CD4-positive, alpha-beta T cell treated with Interleukin-10 for 1 hour (primary cell): ENCODE data around the gene NUDT1.
"Not testable (repeated sequence)": the region's sequence is repeated elsewhere in the genome, so short reads cannot be mapped to it uniquely, and the experiment has no call there.

Experiments
- DNase-seq: peaks from one replicate; pipeline ENCODE4 v3.0.0-alpha.2; 2020

Gene NUDT1

GRCh38 chr7:2251381-2251780, 9.4 kb downstream of the NUDT1 start:
- DNase-seq = no peak

DNA sequence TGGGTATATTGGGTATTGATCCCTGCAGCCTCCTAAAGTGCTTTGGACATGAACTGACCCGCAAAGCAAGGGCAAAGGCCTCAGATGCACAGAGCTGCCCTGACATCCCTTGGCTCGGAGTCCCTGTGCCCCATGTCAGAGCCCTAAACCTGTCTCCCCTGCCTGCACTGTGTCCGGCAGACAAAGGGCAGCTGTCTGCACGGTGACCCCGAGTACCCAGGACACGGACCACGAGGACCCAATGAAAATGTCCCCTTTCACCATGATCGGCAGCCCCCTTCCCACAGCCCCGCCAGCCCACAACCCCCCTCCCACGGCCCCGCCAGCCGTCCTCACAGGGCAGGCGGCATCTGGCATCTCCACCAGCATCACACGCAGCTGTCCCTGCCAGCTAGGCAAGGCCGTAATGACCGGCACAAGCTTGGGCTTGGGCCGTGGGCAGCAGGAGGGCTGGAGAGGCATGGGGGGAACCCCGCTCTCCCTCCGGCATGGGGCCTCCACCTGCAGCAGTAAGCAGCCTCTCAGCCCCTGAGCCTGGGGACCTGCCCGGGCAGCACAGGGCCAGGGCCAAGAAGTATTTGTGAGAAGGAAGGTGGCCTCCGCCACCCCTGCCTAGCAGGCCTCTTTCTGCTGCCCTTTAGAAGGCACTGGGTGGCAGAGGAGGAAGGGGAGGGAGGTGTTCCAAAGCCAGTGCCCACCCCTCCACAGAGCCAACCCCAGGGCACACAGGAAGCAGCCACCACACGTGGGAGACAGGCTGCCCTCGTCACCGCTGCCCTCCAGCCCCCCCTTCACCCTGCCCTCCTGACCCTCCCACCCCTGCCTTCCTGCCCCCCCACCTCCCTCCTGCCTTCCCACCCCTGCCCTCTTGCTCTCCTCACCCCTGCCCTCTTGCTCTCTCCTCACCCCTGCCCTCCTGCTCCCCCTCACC, 10.1 kb downstream of the NUDT1 start:
- no peak for DNase-seq

DNA sequence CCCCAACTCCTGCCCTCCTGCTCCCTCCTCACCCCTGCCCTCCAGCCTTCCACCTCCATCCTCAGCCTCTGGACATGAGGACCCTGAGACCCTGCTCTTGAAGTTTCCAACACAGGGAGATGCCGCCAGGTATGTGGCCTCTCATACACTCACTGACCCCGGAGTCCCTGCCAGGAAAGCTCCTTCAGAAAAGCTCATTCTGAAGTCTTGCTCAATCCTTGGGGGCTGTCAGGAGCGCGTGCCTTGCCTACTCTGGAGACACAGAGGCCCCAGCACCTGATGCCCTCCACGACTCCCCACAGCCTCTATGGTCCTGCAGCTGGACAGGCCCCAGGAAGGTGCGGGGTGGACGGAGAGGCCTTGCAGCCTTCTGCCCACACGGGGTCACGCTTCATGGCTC, 11.0 kb downstream of the NUDT1 start:
- no peak for DNase-seq

DNA sequence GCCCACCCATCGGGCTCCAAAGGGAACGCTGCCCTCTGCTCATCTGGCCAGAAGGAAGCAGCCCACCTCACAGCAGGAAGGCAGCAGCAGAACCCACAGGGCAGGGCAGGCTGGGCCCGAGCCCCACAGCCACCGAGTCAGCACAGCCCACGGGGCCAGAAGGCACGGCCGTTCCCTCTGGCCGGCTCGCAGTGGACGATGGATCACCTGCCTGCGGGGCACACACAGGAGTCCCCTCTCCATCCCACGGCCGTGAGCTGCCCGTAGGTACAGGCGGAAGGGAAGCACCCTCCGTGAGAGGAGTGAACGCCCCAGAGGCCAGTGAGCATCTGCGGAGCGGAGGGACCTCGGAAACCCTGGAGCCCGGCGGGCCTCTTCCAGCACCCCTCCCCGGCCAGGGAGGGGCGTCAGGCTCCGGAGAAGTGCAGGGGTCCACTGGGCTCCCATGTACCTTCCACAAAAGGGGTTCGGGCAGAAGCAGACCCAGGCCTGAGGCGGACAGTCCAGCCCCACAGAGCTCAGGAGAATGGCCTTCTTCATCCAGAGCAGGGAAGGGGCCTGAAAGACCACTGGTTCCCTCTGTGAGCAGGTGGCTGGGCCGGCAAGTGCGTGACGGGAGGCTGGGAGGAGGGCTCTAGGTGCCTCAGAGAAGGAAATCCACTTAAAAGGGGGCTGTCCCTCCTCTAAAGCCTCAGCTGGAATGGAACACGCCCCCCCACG, 11.7 kb downstream of the NUDT1 start:
- no peak for DNase-seq

GRCh38 chr7:2254429-2255144, 12.6 kb downstream of the NUDT1 start:
- no peak for DNase-seq

DNA sequence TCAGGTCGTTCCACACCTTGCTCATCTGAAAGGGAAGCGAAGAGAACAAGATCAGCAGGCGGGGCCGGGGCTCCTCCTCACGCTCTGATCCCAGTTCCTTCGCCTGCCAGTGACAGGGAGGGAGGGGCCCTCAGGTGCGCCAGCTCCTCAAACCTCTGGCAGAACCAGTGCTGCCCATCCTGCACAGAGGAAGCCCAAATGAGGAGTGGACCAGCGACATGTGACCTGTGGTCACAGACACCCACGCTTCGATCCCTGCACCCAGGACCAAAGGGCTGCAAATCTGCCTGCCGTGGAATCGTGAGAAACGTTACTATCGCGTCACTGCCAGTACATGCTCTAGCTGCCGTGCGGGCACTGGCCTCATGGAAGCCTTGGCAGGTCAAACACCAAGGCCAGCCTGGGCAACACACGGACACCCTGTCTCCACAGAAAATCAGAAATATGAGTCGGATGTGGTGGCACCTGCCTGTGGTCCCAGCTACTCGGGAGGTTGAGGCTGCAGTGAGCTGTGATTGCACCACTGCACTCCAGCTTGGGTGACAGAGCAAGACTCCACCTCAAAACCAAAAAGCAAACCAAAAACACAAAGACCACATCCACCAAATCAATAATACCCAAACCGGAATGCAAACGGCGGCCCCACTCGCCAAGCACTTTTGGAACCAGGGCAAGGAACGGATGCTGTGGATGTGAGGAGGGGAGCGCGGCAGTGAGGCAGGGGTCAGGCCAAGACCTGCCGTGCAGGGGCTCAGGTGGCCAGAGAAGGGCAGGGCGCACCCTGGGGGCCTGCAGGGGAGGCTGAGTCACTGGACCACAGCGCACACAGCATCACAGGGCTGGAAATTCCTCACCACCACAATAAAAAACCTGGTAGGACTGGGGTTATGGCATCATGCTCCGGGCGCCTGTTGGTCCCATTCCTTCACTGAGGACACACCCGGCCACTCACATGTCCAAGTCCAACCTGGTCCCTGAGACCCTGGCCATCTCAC, 13.4 kb downstream of the NUDT1 start:
- no peak for DNase-seq

DNA sequence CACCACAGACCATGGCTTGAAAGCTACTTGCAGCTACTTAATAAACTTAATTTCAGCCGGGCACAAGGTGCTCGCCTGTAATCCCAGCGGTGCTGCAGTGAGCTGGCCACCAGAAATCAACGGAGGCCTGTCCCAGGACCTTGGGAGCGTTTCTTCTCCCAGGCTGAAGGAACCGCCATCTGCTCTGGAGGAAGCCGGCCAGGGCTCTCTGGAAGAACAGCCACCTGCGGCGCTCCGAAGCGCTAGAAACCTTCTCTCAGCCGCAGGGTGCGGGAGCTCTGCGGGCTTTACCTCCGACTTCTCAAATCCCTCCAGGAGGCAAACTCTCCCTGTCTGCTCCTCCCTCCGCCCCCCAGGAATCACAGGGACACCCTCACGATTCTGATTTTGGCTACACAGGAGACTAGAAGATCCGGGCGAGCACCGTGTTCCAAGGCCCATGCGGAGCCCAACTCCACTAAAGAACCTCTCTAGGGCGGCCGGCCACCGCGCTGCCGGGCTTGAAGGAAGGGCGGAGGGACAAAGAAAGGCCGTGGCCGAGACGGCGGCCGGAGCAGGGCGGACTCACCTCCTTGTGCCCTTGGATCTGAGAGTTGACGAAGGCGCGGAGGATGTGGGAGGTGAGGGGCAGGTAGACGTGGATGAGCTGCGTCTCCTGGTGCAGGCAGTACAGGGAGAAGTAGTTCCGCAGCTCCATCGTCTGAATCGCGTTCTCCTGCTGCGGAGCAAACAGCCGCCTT, 14.4 kb downstream of the NUDT1 start:
- DNase-seq = no peak

DNA sequence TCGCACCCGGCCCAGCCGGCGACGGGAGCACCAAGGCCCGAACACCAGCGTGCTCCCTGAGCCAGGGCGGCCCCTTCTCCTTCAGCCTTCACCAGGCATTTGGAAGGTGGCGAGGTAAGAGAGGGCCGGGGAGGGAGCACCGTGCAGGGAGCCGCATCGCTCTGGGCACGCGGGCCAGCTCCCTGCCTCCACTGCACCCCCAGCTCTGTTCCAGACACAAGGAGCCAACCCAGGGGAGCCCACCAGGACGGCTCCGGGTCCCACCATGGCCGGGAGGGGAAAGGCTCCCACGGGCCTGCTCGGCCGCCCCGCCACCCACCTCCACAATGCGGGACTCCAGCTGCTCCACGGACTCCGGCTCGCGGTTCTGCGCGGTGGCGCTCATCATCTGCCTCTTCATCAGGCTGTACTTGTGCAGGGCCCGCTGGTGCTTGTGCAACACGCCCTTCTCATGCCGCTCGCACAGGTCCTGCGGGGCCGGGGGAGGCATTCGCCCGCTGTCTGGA, 15.1 kb downstream of the NUDT1 start:
- no peak for DNase-seq

DNA sequence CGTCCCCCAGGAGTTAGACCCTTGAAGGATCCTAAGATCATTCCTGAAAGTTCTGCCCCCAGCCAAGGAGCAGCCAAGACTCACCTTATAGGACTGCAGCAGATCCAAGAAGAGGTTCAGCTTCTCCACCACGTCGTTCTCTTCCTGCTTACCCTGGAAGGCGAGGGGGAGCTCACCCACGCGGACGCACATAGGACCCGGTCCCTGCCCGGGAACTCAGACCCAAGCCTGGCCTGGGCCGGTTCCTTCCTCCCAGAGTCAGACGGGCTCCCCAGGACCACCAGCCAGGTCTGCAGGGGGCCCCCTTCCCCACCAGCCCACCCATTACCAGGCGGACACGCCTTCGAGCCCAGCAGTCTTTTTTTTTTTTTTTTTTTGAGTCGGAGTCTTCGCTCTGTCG, 15.6 kb downstream of the NUDT1 start:
- DNase-seq = no peak

- peak; percentile 13 for DNase-seq
These were observed 16.8 kb downstream of the NUDT1 start for GRCh38 chr7:2258661-2259365.

DNA sequence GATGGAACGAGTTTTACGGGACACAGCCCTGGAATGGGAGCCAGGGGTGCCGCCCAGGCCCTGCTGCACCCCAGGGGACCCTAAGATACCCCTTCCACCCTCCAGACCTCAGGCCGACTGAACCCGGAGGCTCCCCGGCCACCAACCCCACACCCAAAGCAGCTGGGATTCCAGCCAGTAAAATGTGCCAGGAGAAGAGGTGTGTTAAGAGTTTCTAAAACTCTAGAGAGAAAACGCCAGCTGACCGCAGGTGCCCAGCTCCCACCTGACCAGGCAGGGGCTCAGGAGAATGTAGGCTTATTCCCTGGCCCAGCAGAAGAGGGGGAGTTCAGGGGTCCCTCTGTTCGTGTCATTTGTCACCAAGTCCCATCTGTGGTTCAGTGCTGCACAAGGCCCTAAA, 17.5 kb downstream of the NUDT1 start:
- DNase-seq = no peak

- no peak for DNase-seq
These were observed 18.8 kb downstream of the NUDT1 start for GRCh38 chr7:2260820-2261219.

- peak; percentile 10 for DNase-seq
These were observed 19.6 kb downstream of the NUDT1 start for GRCh38 chr7:2261611-2262010.

DNA sequence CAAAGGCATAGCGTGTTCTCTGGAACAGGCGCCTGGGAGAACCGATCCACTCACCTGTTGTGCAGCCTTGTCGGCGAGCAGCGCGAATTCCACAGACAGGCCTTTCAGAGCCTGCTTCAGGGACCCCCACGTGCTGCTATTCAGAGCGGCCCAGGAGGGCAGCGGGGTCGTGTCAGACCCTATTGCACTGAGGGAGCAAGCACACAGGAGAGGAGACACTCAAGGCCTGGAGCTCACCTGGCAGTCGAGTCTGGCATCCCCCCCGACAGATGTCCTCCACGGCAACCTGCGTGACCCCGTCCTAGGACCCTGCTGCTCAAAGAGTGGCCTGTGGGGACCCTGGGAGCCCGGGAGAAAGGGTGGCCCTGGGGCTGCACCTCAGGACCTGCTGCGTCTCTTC, 21.1 kb downstream of the NUDT1 start:
- DNase-seq = no peak

GRCh38 chr7:2264158-2264557, 22.1 kb downstream of the NUDT1 start:
- no peak for DNase-seq

GRCh38 chr7:2266911-2267310, 24.9 kb downstream of the NUDT1 start:
- no peak for DNase-seq

DNA sequence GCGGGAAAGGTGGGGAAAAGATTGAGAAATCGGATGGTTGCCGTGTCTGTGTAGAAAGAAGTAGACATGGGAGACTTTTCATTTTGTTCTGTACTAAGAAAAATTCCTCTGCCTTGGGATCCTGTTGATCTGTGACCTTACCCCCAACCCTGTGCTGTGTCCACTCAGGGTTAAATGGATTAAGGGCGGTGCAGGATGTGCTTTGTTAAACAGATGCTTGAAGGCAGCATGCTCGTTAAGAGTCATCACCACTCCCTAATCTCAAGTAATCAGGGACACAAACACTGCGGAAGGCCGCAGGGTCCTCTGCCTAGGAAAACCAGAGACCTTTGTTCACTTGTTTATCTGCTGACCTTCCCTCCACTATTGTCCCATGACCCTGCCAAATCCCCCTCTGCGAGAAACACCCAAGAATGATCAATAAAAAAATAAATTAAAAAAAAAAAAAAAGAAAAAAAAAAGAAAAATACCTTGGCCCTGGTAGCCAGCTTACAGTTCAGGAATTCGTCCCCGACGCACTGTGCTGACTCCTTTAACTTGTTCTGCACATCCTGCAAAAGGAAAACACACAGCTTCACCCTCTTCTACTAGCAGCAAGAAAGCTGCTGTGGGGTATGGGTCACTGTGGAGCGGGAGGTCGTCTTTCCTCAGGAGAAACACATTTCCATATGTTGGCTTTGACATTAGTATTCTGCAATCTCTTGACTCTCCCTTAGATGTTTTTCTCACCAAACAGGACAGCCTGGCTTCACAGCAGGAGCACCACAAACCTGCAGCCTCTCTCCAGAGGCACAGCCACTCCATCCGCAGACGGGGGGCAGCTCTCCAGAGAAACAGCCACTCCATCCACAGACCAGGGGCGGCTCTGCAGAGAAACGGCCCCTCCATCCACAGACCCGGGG, 27.3 kb downstream of the NUDT1 start:
- not testable (repeated sequence) for DNase-seq

GRCh38 chr7:2269991-2270460, 28.0 kb downstream of the NUDT1 start:
- no peak for DNase-seq

DNA sequence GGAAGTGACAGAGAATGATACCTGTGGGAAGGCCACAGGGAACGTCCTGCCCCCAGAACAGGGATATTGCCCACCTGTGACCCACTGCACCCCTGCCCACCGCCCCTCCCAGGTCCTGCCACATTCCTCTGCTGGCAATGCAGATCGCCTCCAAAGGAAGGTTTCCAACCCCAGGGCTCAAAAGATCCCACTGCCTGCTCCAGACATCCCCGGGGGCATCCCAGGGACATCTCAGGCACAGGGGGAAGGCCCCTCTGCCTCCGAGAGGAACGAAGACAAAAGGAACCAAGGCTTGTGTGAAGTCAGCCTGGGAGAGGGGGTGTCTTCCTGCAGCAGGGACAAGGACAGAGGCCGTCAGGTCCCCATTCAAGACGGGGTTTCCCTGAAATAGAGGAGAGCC, 28.5 kb downstream of the NUDT1 start:
- DNase-seq = no peak
